Measurements from ENCODE around the gene ENO4. TPM values are rescaled to one million over a fixed set of nuclear protein-coding genes. Genes with fewer than 3 reads are reported as not detected.
A peak's percentile ranks its signal among the peaks of the same experiment; 100 is the strongest.

ENO4 gene
- total RNA-seq, 1 donor from 2014 or later, result not detected

GRCh38 chr10:116850058-116850611, 836 bp downstream of the ENO4 start:
- H3K36me3 ChIP-seq, result no peaks in the 10 kb centered on the region
- peaks cover 4% of the 10 kb centered on the region for H3K4me1 ChIP-seq
- H3K27ac ChIP-seq, result peak overlapping the region; percentile 55
- H3K4me3 ChIP-seq, result peak overlapping the region; percentile 64
- no peak for ATAC-seq
- peaks cover 18% of the 10 kb centered on the region for H3K27me3 ChIP-seq
- no peak for DNase-seq
- intact Hi-C loops (cut with DNase I), result no loop called here
- no peaks in the 10 kb centered on the region for H3K9me3 ChIP-seq
- no peak for TF ChIP-seq CTCF (IDR thresholded peaks at IDR 0.05)

- TF ChIP-seq CTCF (IDR thresholded peaks at IDR 0.05), result no peak
- Histone ChIP-seq H3K4me1 (peaks cover 4% of the 10 kb centered on the region), H3K4me3 (no peak overlapping the region), H3K27me3 (peaks cover 18% of the 10 kb centered on the region), H3K9me3 (no peaks in the 10 kb centered on the region), H3K36me3 (no peaks in the 10 kb centered on the region), H3K27ac (no peak overlapping the region)
- intact Hi-C loops (cut with DNase I), result no loop called here
- DNase-seq (no peak), ATAC-seq (no peak)
These were observed 2.9 kb downstream of the ENO4 start for GRCh38 chr10:116852246-116852645.

GRCh38 chr10:116853287-116853686, 4.0 kb downstream of the ENO4 start:
- Histone ChIP-seq H3K27me3 (peaks cover 18% of the 10 kb centered on the region), H3K9me3 (no peaks in the 10 kb centered on the region), H3K4me3 (no peak overlapping the region), H3K4me1 (peaks cover 4% of the 10 kb centered on the region), H3K27ac (no peak overlapping the region), H3K36me3 (no peaks in the 10 kb centered on the region)
- no peak for TF ChIP-seq CTCF (IDR thresholded peaks at IDR 0.05)
- intact Hi-C loops (cut with DNase I), result no loop called here
- DNase-seq (no peak), ATAC-seq (no peak)

- Histone ChIP-seq H3K9me3 (no peaks in the 10 kb centered on the region), H3K4me3 (no peak overlapping the region), H3K27ac (no peak overlapping the region), H3K4me1 (peaks cover 4% of the 10 kb centered on the region), H3K27me3 (peaks cover 18% of the 10 kb centered on the region), H3K36me3 (no peaks in the 10 kb centered on the region)
- DNase-seq (no peak), ATAC-seq (no peak)
- TF ChIP-seq CTCF (IDR thresholded peaks at IDR 0.05), result no peak
- intact Hi-C loops (cut with DNase I), result no loop called here
These were observed 4.4 kb downstream of the ENO4 start for GRCh38 chr10:116853701-116854100.

- no peaks in the 10 kb centered on the region for H3K36me3 ChIP-seq
- intact Hi-C loops (cut with DNase I), result no loop called here
- no peak for ATAC-seq
These were observed 7.9 kb downstream of the ENO4 start for GRCh38 chr10:116857156-116857555.

More at GRCh38 chr10:116857156-116857555, 7.9 kb downstream of the ENO4 start:
- H3K27ac ChIP-seq, result no peak overlapping the region
- H3K27me3 ChIP-seq, result no peaks in the 10 kb centered on the region
- no peaks in the 10 kb centered on the region for H3K9me3 ChIP-seq
- TF ChIP-seq CTCF (IDR thresholded peaks at IDR 0.05), result no peak
- H3K4me1 ChIP-seq, result no peaks in the 10 kb centered on the region
- no peak overlapping the region for H3K4me3 ChIP-seq
- no peak for DNase-seq
